ENCODE data around the gene PNMA1. TPM values are rescaled to one million over a fixed set of nuclear protein-coding genes. Genes with fewer than 3 reads are reported as not detected.

PNMA1 gene
- total RNA-seq, 2 experiments from 2014 or later: 6.0 to 14.5 TPM

GRCh38 chr14:73722581-73722980, 8.4 kb upstream of the PNMA1 start:
- Histone ChIP-seq H3K9me3 (ENCODE audit: low read length) (no peaks in the 10 kb centered on the region), H4K20me1 (ENCODE audit: insufficient read depth, low read length) (no peaks in the 10 kb centered on the region), H3K4me2 (ENCODE audit: low read length) (no peak overlapping the region), H3K79me2 (ENCODE audit: insufficient read depth, low read depth, low read length) (peaks cover 3% of the 10 kb centered on the region; the same call in 1 of the 2 replicates), H3K36me3 (ENCODE audit: insufficient read depth, low read length) (peaks cover 97% of the 10 kb centered on the region), H3K4me3 (ENCODE audit: low read depth, low read length, poor library complexity, severe bottlenecking) (no peak overlapping the region), H3K9me2 (ENCODE audit: insufficient read depth, low read length) (no peaks in the 10 kb centered on the region), H3K4me1 (ENCODE audit: insufficient read depth, low read length, poor library complexity, severe bottlenecking) (no peaks in the 10 kb centered on the region), H3K27ac (ENCODE audit: low read depth, low read length, poor library complexity, severe bottlenecking) (no peak overlapping the region), H2AFZ (ENCODE audit: low read length) (no peak overlapping the region)
- BruUV-seq (replicated peaks): no TSS peak
- intact Hi-C loops (cut with micrococcal nuclease; ENCODE audit: unreplicated experiment): no loop called here
- DNase-seq (ENCODE audit: low spot score): no peak
- TF ChIP-seq CTCF (conservative IDR thresholded peaks at IDR 0.05; ENCODE audit: low read length) (no peak), EZH2phosphoT487 (IDR thresholded peaks at IDR 0.05; ENCODE audit: borderline replicate concordance, low read depth, low read length) (no peak)
- ChIA-PET CTCF (ENCODE audit: unreplicated experiment) (no interaction called here), POLR2A (interaction anchor here (0.6 to 1.2 kb wide), 2 partner anchors 19 to 31 kb away, joined by 3 read pairs; no protein-coding TSS in a partner anchor)

- Histone ChIP-seq H3K9me2 (ENCODE audit: insufficient read depth, low read length) (no peaks in the 10 kb centered on the region), H3K4me3 (ENCODE audit: low read depth, low read length, poor library complexity, severe bottlenecking) (no peak overlapping the region), H3K27ac (ENCODE audit: low read depth, low read length, poor library complexity, severe bottlenecking) (no peak overlapping the region), H3K4me2 (ENCODE audit: low read length) (no peak overlapping the region), H3K9me3 (ENCODE audit: low read length) (no peaks in the 10 kb centered on the region), H3K36me3 (ENCODE audit: insufficient read depth, low read length) (peaks cover 94% of the 10 kb centered on the region), H3K4me1 (ENCODE audit: insufficient read depth, low read length, poor library complexity, severe bottlenecking) (no peaks in the 10 kb centered on the region), H4K20me1 (ENCODE audit: insufficient read depth, low read length) (no peaks in the 10 kb centered on the region), H2AFZ (ENCODE audit: low read length) (no peak overlapping the region), H3K79me2 (ENCODE audit: insufficient read depth, low read depth, low read length) (no peaks in the 10 kb centered on the region)
- TF ChIP-seq EZH2phosphoT487 (IDR thresholded peaks at IDR 0.05; ENCODE audit: borderline replicate concordance, low read depth, low read length) (no peak), CTCF (conservative IDR thresholded peaks at IDR 0.05; ENCODE audit: low read length) (no peak)
- CTCF ChIA-PET (ENCODE audit: unreplicated experiment): no interaction called here
- intact Hi-C loops (cut with micrococcal nuclease; ENCODE audit: unreplicated experiment): no loop called here
- DNase-seq (ENCODE audit: low spot score): no peak
- POLR2A ChIA-PET: no interaction called here
- BruUV-seq (replicated peaks): no TSS peak
These were observed 7.1 kb upstream of the PNMA1 start for GRCh38 chr14:73721101-73721821.

- H3K4me1 ChIP-seq (ENCODE audit: insufficient read depth, low read length, poor library complexity, severe bottlenecking): no peaks in the 10 kb centered on the region
- no peaks in the 10 kb centered on the region for H3K9me3 ChIP-seq (ENCODE audit: low read length)
- no peak overlapping the region for H3K4me2 ChIP-seq (ENCODE audit: low read length)
- TF ChIP-seq EZH2phosphoT487 (IDR thresholded peaks at IDR 0.05; ENCODE audit: borderline replicate concordance, low read depth, low read length): no peak
- TF ChIP-seq CTCF (conservative IDR thresholded peaks at IDR 0.05; ENCODE audit: low read length): no peak
- H3K4me3 ChIP-seq (ENCODE audit: low read depth, low read length, poor library complexity, severe bottlenecking): no peak overlapping the region
- DNase-seq (ENCODE audit: low spot score): no peak
- intact Hi-C loops (cut with micrococcal nuclease; ENCODE audit: unreplicated experiment): no loop called here
- no peak overlapping the region for H2AFZ ChIP-seq (ENCODE audit: low read length)
- H4K20me1 ChIP-seq (ENCODE audit: insufficient read depth, low read length): no peaks in the 10 kb centered on the region
- ChIA-PET POLR2A (no interaction called here), CTCF (ENCODE audit: unreplicated experiment) (no interaction called here)
- no peaks in the 10 kb centered on the region for H3K79me2 ChIP-seq (ENCODE audit: insufficient read depth, low read depth, low read length)
- H3K36me3 ChIP-seq (ENCODE audit: insufficient read depth, low read length): peaks cover 94% of the 10 kb centered on the region
- no TSS peak for BruUV-seq (replicated peaks)
- no peaks in the 10 kb centered on the region for H3K9me2 ChIP-seq (ENCODE audit: insufficient read depth, low read length)
- no peak overlapping the region for H3K27ac ChIP-seq (ENCODE audit: low read depth, low read length, poor library complexity, severe bottlenecking)
These were observed 6.5 kb upstream of the PNMA1 start for GRCh38 chr14:73720636-73721035.
